Measurements from ENCODE around the gene NFYA.

The NFYA gene

GRCh38 chr6:41122373-41122772 lies 49.6 kb downstream of the NFYA start:
- DNase-seq: no peak

GRCh38 chr6:41122918-41123317 lies 50.1 kb downstream of the NFYA start:
- DNase-seq: no peak

GRCh38 chr6:41125282-41125681 lies 52.5 kb downstream of the NFYA start:
- DNase-seq: no peak

GRCh38 chr6:41132254-41132653 lies 59.5 kb downstream of the NFYA start:
- no peak for DNase-seq

GRCh38 chr6:41135062-41135832 lies 62.5 kb downstream of the NFYA start:
- DNase-seq: no peak

- DNase-seq: no peak
Observed at GRCh38 chr6:41136911-41137310, 64.1 kb downstream of the NFYA start.

GRCh38 chr6:41147917-41148316 lies 75.1 kb downstream of the NFYA start:
- DNase-seq: no peak

Data from central memory CD4-positive, alpha-beta T cell (primary cell).